Stimulated activated CD4-positive, alpha-beta T cell treated with anti-CD3 and anti-CD28 coated beads, Interleukin-2, amount 100 ng/mL, for 24 hours (primary cell): ENCODE data around the gene PAX8.

Experiments
- DNase-seq, 2 donors: peaks; one replicate each; pipeline ENCODE4 v3.0.0-alpha.2; 2020

PAX8 gene

DNA sequence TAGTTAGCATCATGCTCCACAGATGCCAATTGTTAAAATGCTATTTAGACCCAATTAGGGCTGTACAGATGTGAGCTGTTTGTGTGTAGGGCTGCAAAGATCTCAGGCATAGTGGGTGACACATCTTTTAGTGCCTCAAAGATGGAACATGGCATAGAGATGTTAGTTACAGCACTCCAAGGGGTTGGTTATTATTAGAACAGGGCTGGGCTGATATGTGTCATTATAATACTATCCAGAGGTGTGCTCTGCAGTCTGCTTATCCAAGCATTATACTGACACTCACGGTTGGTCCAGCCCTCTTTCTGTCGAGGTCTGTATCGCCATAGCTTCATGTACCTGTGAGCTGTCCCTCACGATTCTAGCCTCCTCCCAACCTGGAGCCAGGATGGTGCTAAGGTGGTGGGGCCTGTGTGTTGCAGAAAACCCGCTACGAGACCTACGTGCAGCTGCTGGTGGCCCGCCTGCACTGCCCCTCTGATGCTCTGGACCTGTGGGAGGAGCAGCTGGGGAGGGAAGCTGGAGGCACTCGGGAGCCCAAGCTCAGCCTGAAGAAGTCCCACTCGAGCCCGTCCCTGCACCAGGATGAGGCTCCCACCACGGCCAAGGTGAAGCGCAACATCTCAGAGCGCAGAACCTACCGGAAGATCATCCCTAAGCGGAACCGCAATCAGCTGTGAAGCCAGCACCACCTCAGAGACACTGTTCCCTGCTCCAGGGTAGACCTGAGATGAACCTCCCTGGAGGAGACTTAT is 77.8 kb downstream of the PAX8 start:
- no peak for DNase-seq

DNA sequence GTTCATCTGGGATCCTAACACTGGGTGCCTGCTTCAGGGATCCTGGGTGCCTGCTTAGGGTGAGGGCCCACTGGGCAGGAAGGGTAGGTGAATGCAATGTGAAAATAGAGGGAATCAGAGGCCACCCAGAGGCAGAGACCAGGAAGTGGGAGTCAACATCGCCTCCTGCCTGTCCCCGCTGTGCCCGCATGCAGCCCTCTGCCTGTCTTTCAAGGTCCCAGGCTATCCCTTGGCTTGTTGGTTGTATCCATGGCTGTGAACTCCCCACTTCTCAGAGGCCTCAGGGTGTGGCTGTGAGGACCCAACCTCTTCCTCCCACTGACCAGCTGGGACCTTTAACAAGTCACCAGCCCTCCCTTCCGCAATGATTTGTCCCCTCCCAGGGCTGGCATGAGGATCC is 78.5 kb downstream of the PAX8 start:
- DNase-seq = no peak

DNA sequence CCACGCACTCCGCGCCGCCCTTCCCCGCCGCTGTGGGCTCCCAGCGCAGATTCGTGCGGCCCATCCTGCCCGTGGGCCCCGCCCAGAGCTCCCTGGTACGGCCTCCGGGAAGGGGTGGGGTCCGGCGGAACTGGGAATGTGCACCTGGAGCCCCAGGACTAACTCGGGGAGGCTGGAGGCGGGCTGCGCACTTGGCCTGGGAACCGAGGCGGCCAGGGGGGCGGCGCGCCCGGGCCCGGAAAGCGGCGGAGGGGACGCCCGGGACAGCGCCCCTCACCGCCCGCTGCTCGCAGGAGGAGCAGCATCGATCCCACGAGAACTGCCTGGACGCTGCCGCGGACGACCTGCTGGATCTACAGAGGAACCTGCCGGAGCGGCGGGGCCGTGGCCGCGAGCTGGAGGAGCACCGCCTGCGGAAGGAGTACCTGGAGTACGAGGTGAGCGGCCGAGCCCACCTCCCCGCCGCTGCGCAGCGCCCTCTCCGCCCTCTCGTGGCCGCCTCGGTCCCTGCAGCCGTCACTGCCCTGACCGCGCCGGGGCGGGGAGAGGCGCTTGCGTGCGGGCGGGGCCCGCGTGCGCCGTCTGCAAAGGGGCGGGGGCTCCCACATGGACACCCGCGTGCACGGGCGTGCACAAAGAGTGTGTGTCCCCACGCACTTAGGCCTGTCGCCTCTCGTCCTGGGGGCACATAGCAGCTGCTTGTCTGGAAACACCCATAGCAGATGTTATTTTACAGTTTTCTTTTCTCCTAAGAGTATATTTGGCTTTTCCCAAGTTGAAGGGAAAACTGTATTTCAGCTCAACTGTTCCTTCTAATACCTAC is 79.7 kb downstream of the PAX8 start:
- DNase-seq = peak; percentile 85 to 88

DNA sequence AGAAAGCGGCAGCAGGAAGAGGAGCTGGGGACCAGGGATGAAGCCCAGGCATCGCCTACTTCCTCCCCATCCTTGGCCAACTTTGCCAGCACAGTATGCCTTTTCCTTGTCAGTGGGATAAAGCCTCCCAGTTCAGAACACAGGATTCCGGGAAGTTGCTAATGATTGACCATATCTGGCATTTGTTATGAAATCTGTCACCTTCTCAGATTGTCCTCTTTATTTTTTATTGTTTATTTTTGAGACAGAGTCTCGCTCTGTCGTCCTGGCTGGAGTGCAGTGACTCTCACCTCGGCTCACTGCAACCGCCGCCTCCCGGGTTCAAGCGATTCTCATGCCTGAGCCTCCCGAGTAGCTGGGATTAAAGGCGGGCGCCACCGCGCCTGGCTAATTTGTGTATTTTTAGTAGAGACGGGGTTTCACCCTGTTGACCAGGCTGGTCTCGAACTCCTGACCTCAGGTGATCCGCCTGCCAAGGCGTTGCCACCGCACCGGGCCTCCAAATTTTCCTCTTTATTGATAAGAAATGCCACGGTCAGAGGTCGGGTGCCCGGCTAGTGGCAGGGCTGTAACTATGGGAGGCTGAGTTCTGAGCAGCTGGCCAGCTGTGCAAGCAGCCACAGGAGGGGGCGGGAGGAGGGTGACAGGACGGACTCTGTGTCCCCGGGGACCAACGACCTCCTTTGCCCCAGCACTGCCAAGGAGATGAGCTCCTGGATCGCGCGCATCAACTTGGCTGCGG is 80.5 kb downstream of the PAX8 start:
- no peak for DNase-seq

DNA sequence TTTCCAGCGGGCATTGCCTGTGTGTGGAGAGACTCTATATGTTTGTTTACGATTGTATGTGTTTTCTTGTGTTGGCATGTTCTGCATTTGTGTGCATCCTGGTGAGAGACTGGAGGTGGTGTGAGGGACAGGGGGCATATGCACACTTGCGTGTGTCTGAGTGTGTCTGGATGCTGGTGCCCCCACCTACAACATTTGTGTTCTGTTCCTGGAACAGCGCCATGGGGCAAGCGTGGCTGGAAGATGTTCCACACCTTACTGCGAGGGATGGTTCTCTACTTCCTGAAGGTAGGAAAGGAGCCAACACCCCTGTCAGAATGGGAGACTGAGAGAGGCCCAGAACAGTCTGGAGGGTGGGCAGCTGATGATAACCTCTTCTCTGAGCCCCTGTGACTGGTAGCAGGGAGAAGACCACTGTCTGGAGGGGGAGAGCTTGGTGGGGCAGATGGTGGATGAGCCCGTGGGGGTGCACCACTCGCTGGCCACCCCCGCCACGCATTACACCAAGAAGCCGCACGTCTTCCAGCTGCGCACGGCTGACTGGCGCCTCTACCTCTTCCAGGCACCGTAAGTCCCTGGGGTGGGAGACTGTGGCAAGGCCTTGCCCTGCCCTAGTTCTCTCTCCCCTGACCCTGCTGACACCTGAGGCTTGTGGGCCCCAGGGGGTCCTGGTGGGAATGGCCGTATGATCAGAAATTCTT is 81.2 kb downstream of the PAX8 start:
- DNase-seq = no peak

DNA sequence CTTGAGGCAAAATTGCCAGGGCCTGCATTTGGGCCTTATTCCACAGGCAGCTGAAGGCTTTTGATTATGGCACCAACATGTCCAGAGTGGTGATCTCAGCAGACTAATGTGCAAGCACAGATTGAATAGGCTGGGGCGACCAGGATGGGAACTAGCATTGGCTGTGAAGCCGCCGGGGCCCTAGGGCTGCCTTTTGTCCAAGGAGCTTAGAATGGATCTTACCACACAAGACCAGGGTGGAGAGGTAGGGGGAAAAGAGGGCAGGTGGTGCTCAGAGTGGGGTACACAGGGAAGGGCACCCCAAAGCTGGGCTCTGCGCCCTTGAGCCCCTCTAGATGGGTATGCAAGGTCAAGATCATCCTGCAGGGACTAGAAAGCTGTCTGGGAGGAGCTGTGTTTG is 81.9 kb downstream of the PAX8 start:
- DNase-seq = no peak

DNA sequence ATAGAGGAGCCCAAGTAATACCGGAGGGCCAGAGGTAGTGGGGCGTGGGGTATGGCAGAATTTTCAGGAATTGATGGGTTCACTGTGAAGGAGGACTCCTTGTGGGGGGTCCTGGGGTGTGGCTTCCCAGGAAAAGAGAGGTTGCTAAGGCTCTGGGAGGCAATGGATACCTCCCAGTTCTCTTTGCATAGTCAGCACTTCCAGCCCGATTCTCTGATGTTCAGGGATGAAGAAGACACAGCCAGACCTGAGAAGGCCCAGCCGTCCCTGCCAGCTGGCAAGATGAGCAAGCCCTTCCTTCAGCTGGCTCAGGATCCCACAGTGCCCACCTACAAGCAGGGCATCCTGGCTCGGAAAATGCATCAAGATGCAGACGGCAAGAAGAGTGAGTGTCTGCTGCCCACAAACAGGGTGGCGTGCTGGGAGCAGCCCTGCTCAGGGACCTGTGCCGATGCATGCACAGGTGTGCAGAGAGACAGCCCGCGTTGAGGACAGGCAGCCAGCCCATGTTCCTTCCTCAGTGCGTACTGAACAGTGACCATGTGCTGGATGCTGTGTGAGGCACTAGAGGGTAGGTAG is 82.7 kb downstream of the PAX8 start:
- DNase-seq = no peak

DNA sequence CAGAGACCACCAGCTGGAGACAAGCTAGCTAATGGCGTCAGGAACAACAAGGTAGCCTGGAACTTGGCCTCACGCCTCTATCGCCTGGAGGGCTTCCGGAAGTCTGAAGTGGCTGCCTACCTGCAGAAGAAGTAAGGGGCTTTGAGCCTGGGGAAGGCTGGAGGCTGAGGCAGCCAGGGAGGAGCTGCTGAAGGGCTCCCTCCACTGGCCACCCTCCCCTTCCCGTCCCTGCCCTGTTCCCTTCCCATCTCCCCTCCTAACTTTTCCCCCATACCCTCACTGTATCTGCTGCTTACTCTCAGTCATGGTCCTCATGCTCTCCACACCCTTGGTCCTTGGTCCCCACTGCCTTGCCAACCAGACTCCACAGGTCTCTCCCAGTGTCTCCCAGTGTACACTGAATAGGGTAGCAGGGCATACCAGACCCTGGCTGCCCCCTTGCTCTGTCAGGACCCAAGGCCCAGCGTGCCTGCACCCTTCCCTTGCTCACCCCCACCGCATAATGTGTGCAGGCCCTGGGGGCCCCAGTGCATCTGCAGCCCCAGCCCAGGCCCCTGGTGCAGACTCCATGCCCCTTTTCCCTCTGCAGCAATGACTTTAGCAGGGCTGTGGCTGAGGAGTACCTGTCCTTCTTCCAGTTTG is 86.1 kb downstream of the PAX8 start:
- no peak for DNase-seq

DNA sequence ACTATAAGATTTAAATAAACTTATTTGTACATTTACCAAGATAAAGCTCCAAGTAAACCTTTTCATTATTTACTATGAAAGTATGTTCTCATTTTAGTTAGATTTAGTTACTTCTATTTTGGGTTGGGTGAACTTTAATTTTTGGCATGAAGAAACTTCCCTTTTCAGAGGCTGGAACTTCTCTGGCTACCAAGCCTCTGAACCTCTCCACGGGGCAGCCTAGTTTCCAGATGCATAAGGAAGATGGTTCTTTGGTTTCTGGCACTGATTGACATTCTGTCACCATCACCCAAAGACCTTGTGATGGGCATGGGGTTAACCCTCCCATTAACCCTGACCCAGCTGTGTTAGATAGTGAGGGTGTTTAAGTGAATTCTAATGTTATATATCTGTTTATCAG is 87.8 kb downstream of the PAX8 start:
- DNase-seq = no peak

DNA sequence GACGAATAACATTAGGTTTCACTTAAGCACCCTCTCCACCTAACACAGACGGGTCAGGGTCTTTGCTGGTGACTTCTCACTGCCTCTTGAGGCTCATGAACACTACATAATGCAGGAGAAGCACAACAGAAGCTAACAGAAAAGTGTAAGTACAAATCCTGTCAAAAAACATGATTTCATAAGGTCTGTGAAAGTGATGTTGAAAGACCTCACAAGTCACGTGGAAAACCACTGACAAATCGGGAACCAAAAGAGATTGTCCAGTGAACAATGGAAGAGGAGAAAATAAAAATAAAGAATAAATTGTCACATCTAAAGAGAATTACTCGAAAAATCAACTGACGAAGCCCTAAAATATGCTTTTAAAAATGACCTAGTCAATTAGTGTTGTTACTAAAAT is 91.0 kb downstream of the PAX8 start:
- no peak for DNase-seq

DNA sequence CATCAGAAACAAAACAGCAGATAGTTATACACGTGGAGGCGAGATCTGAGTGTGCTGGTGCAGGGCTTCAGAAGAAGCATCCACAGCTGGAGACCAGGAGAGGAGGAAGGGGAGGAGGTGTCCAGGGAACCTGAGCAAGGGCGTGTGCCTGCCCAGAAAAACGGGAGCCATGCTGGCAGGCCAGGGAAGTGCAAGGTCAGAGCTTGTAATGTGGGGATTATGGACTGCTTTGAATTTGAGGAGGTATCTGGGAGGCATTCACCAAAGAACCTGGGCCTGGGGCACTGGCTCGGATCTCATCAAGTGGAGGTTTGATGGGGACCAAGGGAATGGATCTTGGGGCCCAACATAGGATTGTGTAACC is 92.3 kb downstream of the PAX8 start:
- DNase-seq = no peak

DNA sequence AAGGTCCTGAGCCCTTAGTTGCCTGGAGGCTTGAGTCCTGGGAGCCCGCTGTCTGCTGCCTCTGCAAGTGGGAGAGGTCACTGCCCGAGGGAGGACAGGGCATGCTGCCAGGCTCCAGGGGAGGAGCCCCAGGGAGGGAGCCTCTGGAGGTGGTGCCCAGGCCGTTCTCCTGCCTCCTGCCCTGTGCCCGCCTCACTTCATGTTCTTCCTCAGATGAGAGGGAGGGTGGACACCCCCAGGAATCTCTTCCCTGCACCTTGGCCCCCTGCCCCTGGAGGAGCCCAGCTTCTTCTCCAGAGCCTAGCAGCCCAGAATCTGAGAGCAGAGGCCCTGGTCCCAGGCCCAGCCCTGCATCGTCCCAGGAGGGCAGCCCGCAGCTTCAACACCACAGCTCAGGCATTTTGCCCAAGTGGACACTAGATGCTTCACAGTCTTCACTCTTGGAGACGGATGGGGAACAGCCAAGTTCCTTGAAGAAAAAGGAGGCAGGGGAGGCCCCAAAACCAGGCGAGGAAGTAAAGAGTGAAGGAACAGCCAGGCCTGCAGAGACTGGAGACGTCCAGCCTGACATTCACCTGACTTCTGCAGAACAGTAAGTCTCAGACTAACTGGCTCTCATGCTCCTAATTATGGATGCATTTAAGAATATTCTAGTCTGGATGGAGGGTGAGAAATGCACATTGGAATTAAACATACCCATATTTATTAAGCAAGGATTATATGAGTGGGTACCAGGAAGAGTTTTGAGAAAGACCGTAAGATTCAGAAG is 92.9 kb downstream of the PAX8 start:
- no peak for DNase-seq

DNA sequence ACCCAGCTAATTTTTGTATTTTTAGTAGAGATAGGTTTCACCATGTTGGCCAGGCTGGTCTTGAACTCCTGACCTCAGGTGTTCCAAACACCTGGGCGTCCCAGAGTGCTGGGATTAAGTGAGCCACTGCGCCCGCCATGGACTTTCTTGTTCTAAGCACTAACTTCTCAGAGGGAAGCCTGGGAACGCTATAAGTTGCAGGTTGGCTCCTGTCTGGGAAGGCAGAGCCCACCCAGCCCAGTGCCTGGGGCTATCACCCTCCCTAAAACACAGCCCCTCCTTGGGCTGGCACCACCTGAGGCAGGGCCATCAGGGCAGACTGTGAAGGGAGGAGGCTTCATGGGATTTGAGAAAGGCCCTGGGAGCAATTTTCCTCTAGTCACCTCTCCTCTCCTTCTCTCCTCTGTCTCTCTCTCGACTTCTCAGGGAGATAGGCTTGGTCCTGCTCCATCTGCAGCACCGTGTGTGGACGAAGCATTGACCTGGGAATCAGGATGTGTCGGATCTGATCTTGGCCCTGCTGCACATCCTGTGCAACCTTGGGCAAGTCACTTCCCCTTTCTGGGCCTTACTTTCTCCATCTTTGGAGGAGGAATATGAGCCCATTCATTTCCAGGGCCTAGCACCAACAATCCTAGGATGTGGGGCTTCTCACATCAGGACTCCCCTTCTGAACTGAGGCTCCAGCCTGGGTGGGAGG is 94.0 kb downstream of the PAX8 start:
- DNase-seq = no peak

DNA sequence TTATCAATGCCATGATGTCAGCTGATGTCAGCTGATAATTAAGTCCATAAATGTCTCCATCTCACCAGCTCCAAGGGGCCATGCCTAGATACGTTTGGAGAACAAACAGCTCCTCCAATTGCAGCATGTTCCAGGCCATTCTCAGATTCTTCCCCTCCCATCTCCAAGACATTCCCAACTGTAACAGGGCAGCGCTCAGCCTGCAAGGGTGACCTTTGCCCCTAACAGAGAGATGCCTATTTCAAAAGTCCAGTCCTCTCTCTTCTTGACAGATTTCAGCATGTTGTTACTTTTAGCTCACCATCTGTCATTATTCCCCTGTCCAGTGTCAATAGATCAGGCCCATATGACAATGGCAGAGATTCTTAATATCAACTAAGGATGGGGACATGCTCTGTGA is 95.0 kb downstream of the PAX8 start:
- no peak for DNase-seq

DNA sequence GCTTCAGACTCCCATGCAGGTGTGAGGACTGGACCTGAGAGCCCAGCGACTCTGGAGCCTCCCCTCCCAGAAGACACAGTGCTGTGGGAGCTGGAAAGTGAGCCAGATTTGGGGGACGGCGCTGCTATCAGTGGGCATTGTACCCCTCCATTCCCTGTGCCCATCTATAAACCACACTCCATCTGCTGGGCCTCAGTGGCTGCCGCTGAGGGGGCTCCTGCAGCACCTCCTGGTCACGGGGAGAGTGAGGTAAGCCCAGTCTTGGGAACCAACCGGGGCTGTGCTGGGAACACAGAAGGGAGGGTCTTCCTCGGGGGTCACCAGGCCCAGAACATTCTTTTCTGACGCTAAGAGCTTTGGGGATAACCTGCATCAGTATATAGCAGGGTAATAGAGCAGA is 95.5 kb downstream of the PAX8 start:
- DNase-seq = no peak

DNA sequence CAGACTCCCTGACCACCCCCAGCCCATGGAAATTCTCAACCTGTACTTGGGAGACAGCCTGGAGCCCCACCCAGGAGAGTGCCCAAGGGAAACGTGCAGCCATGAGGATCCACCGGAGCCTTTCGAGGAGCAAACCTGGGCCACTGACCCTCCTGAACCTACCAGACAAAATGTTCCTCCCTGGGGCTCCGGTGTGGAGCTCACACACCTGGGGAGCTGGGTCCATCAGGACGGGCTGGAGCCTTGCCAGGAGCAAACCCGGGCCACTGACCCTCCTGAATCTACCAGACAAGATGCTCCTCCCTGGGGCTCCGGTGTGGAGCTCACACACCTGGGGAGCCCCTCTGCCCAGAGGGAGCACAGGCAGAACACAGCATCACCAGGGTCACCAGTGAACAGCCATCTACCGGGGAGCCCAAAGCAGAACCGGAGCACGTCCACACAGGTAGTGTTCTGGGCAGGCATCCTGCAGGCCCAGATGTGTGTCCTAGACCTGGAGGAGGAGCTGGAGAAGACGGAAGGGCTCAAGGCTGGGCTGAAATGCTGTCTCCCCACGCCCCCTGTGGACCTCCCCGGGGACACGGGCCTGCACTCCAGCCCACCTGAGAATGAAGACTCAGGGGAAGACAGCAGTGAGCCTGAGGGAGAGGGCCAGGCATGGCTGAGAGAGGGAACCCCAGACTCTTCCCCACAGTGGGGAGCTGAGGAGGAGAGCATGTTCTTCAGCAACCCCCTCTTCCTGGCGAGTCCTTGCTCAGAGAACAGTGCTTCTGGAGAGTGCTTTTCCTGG is 96.1 kb downstream of the PAX8 start:
- DNase-seq = no peak

DNA sequence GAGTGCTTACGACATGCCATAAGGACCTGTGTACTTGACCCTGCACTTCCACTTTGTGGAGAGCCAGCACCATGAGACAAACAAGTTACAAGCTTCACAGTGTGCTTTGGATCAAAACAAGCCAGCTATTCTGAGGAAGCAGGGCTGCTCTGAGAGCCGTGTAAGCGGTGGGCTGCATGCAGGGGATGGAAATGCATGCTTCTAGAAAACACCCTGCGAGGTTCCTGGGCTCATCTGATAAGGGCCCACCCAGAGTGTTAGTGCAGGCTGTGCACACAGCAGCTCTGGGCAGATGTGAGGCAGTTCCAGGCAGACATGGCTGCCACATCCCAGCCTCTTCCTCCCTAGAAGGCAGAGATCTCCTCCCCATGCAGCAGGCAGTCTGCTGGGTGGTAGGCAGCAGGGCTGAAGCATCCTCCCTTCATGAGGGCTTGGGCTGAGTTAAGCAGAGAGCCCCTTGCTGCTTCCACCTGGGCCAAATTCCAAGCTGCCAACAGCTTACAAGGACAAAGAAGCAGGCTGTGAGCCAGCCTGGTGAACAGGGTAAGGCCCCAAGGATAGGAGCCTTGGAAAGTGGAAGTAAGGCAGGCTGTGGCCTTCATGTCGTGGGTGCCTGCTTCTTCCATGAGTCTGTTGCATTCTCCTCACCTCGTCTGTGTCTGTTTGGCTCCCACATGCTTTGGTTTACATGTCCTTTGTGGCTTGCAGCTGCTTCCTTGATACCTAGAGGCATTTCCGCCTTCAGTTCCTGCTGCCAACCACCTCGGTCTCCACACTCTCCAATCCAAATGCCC is 97.3 kb downstream of the PAX8 start:
- DNase-seq = no peak

DNA sequence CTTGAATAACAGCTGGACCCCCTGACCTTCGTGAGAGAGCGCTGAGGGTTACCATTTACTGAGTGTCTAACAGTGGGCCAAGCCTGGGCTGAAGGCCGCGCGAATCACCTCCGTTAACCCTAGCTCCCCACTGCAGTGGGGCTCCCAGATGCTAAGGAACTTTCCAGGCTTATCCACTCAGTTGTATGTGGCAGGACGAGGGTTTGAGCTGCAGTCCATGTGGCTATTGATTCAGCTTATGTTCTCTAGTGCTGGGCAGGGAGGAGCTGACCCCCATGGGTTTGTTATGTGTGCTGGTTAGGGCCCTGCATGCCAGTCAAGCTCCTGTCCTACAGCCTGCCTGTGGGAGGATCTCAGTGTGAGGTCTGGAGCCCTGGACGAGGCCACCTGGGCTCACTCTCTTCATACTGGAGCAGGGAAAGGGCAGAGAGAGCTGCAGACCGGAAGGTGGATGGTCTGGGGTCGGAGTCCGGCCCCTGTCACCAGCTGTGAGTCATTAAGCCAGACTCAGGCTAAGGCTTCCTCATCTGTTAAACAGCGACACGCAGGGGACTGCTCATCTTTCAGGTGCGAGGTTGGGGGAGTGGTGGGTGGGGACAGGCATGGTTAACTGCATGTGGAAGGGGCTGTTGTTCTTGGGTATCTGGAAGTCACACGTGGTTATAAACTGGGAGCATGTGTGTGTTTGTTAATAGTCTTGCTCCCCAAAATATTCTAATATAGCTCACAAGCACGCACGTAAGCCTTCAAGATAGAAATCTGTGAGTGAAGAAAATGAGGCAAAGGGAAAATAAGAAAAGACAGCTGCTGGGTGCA is 98.4 kb downstream of the PAX8 start:
- no peak for DNase-seq
